ENCODE results near the gene ZC3H4.
A peak's percentile ranks its signal among the peaks of the same experiment; 100 is the strongest.

Gene ZC3H4

DNA sequence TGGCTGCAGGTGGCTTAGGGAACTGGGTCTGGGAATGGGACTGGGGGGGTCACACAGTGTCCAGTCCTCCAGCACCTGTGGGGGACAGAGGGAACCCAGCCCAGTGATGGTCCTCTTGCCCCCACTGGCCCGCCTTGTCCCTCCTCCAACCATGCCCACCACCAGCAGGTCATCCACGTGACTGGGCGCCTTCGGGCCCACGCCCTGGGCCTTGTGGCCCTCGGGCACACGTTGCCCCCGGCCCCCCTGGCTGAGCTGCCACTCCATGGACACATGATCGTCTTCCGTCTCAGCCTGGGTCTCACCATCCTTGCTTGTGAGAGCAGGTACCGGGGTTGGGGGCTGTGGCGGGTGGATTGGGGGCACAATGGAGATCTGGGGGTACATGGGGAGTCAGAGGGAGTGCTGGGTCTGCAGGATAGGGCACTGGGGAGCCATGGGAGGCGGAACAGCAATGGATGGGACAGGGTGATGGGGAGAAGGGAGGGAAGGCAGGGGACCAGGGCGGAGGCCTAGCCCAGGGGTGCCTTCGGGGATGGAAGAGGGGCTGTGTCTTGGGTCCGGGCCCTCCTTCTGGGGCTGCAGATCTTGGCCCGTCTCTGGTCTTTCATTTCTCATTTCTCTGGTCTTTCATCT lies 74.2 kb downstream of the ZC3H4 start:
- no peak overlapping the region for H3K4me3 ChIP-seq (ENCODE audit: low read depth, low read length)
- TF ChIP-seq, protein P1, sequence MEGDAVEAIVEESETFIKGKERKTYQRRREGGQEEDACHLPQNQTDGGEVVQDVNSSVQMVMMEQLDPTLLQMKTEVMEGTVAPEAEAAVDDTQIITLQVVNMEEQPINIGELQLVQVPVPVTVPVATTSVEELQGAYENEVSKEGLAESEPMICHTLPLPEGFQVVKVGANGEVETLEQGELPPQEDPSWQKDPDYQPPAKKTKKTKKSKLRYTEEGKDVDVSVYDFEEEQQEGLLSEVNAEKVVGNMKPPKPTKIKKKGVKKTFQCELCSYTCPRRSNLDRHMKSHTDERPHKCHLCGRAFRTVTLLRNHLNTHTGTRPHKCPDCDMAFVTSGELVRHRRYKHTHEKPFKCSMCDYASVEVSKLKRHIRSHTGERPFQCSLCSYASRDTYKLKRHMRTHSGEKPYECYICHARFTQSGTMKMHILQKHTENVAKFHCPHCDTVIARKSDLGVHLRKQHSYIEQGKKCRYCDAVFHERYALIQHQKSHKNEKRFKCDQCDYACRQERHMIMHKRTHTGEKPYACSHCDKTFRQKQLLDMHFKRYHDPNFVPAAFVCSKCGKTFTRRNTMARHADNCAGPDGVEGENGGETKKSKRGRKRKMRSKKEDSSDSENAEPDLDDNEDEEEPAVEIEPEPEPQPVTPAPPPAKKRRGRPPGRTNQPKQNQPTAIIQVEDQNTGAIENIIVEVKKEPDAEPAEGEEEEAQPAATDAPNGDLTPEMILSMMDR (IDR thresholded peaks at IDR 0.05; ENCODE audit: borderline replicate concordance, insufficient read depth, low read depth, low read length), result no peak

DNA sequence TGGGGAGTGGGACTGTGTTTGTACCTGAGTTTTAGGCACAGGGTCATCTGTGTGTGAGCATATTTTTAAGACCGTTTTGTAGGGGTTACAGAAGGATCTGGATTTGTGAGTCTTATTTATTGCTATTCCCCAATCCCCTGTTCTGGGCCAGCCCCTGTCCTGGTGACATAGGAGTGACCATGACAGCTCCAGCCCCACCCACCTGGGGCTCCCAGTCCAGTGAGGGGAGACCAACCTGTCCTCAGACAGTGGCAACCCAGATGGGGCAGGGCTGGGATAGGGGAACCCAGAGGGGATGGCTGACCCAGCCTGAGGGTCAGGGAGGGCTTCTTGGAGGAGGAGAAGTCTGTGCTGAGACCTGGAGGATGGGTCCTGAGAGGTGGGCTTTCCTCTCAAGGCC lies 75.8 kb downstream of the ZC3H4 start:
- H3K4me3 ChIP-seq (ENCODE audit: low read depth, low read length), result no peak overlapping the region
- TF ChIP-seq, protein P1 (IDR thresholded peaks at IDR 0.05; ENCODE audit: borderline replicate concordance, insufficient read depth, low read depth, low read length), result no peak

DNA sequence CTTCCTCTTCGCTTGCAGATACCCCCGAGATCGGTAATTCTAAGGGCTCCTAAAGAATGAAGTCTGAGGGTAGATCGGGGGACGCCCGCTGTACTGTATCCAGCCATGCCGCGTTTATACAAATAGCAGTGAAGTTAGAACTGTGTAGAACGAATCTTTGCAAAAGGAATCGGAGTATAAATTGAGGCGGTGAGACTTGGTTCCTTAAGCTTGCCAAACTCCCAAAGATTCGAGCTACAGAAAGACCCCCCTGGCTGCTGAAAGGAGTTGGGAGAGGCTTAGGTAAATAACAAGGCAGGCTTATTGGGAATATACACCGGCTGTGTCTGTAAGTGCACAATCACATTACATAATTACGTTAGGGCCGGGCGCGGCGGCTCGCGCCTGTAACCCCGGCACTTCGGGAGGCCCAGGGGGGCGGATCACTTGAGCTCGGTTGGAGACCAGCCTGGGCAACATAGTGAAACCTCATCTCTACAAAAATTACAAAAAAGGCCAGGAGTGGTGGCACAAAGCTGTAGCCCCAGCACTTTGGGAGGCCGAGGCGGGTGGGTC lies 77.4 kb downstream of the ZC3H4 start:
- TF ChIP-seq, protein P1 (IDR thresholded peaks at IDR 0.05; ENCODE audit: borderline replicate concordance, insufficient read depth, low read depth, low read length), result no peak
- peak overlapping the region; percentile 7 for H3K4me3 ChIP-seq (ENCODE audit: low read depth, low read length)

DNA sequence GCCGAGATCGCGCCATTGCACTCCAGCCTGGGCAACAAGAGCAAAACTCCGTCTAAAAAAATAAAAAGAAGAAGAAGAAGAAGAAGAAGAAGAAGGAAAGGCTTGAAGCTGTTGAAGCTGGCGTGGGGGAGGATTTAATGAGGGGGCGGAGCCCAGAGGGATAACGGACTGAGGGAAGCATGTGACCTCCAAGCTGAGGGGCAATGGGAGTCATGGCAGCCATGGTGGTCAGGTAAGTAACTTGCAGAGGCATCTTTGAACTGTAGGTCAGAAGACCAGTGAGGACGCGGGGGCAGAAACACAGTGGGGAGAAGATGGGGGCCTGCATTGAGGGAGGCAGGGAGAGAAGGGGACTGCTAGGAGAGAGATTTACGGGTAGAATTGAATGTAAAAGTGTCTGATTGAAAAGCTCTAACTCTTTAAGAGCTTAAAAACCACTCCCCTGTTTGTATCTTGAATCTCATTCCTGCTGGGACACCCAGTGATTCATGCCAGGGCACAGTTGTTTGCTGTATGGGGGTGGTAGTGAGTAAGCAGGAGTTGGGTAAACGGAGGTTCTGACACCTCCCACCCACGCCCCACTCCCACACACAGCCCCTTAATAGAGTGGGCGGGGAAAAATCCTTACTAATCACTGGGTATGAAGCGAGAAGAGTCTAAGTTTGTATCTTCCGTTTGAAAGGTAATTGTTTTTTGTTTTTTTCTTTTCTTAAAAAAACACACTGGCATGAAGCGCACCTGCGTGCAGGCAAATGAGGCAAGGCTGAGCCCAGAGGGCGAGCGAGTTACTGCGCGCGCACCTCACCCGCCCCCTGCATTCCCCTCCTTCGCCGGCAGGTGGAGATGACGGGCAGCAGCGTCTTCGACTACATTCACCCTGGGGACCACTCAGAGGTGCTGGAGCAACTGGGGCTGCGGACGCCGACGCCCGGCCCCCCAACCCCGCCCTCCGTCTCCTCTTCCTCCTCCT lies 78.2 kb downstream of the ZC3H4 start:
- TF ChIP-seq, protein P1 (IDR thresholded peaks at IDR 0.05; ENCODE audit: borderline replicate concordance, insufficient read depth, low read depth, low read length), result peak; percentile 95
- peak overlapping the region; percentile 36 for H3K4me3 ChIP-seq (ENCODE audit: low read depth, low read length)

DNA sequence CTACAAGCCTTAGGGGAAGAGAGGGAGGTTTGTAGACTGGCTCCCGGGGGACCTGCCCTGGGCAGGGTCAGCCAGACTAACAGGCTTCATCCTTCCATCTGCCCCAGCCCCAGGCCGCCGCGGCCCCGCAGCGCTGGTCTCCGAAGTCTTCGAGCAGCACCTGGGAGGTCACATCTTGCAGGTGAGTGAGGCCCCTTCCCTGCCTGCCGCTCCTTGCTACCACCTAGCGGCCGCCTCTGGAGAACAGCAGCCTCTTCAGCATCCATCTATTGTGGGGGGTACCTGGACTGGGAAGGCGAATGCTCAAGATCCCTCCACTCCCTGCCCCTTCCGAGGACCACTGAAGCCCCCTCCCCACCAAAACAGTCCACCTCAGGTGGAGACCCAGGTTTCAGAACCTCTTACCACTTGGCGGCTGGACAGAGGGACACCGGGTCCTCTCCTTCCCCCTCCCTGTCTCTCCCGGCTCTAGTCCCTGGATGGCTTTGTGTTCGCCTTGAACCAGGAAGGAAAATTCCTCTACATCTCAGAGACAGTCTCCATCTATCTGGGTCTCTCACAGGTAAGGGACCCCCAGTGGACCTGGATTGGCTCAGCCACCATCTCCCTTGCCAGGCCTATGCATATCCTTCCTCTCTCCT lies 81.3 kb downstream of the ZC3H4 start:
- TF ChIP-seq, protein P1 (IDR thresholded peaks at IDR 0.05; ENCODE audit: borderline replicate concordance, insufficient read depth, low read depth, low read length), result peak; percentile 94
- H3K4me3 ChIP-seq (ENCODE audit: low read depth, low read length), result no peak overlapping the region

DNA sequence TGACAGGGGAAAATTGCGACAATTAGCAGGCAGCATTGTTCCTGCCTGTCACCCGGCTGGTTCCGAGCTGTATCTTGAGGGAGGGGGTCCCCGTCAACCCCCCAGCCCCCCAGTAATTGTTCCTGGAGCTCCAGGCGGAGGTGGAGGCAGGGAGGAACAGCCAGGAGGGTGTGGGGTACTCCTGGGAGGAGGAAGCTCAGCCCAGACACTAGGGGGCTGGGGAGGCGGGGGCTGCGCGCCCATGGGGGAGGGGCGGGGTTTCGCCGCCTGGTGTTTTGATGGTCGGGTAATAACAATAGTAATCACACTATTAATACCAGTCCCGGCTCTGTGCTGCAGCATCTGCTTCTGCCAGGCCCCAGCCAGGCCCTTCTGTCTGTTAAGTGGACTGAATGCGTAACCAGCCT lies 85.4 kb downstream of the ZC3H4 start:
- TF ChIP-seq, protein P1 (IDR thresholded peaks at IDR 0.05; ENCODE audit: borderline replicate concordance, insufficient read depth, low read depth, low read length), result no peak
- H3K4me3 ChIP-seq (ENCODE audit: low read depth, low read length), result no peak overlapping the region

Measured in GM12875 (cell line).